ENCODE measurements around the gene KRT24.
"Not testable (repeated sequence)": the region's sequence is repeated elsewhere in the genome, so short reads cannot be mapped to it uniquely, and the experiment has no call there.

GRCh38 chr17:40748666-40749065 lies 45.1 kb upstream of the KRT24 start:
- not testable (repeated sequence) for TF ChIP-seq CTCF (IDR thresholded peaks at IDR 0.05); REST (IDR thresholded peaks at IDR 0.05; ENCODE audit: insufficient read depth in 1 of 2, low read depth in 2 of 2, low read length in 1 of 2)

Data from Panc1 (cell line).